Measurements from ENCODE around the gene MC3R.
"Not testable (repeated sequence)": the region's sequence is repeated elsewhere in the genome, so short reads cannot be mapped to it uniquely, and the experiment has no call there.

The MC3R gene

DNA sequence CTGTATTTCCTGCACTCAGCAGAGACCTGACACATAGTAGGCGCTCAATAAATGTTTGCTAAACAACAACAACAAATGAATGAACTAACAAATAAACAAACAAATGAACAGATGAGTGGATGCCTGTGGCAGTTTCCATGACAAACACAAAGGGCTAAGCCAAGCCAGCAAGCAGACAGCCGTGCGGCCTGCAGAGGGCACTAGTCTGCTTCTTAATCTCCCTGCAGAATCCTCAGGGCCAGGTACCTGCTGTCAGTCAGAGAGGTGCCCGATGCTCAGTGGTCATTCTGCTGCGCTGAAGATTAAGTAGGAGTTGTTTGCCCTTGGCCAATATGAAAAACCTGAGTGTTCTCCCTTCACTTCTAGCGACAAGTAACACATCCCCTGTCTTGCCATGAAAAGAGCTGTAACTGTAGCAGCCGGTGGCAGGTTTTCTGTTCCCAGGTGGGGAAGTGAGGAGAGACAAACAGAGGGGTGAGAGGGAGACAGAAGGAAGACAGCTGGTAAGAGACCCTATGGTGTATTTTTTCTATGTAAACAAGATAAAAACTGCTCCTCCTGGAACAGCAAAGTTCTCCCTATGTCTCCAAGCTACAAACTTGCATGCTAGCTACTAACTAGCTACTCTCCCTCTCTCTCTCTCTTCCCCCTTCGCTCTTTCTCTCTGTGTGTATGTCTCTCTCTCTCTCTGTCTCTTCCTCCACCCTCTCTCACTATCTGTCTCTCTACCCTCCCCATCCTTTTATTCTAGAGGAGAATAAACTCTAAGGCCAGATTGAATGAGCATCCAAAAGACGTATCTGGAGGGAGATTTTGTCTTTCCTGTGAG is at the start of gene MC3R:
TSS of gene MC3R (plus strand) at position 779 of the 829 bp plus-strand sequence. CDS start 112 bp downstream, outside the sequence.
- DNase-seq, result peak; percentile 64

- no peak for DNase-seq
Observed at GRCh38 chr20:56200456-56200855, 48.1 kb upstream of the MC3R start.

- no peak for DNase-seq
Observed at GRCh38 chr20:56202493-56203077, 45.9 kb upstream of the MC3R start.

- DNase-seq, result no peak
Observed at GRCh38 chr20:56204206-56204605, 44.3 kb upstream of the MC3R start.

- DNase-seq, result no peak
Observed at GRCh38 chr20:56205346-56205745, 43.2 kb upstream of the MC3R start.

- no peak for DNase-seq
Observed at GRCh38 chr20:56207656-56208055, 40.9 kb upstream of the MC3R start.

GRCh38 chr20:56208121-56208520 is 40.4 kb upstream of the MC3R start:
- no peak for DNase-seq

GRCh38 chr20:56211051-56211450 is 37.5 kb upstream of the MC3R start:
- DNase-seq, result no peak

DNA sequence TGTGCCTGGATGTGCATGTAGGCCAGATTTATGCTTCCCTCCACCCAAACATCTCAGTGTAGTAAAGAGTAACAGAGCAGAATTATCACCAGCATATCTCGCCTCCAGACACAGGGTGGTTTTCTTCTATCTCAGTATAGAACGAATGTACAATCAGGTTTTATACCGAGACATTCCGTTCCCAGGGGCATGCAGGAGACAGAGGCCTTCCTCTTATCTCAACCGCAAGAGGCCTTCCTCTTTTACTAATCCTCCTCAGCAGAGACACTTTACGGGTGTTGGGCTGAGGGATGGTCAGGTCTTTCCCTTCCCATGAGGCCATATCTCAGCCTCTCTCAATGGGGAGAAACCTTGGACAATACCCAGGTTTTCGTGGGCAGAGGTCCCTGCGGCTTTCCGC is 36.4 kb upstream of the MC3R start:
- DNase-seq, result no peak

GRCh38 chr20:56213321-56213720 is 35.2 kb upstream of the MC3R start:
- DNase-seq, result no peak

DNA sequence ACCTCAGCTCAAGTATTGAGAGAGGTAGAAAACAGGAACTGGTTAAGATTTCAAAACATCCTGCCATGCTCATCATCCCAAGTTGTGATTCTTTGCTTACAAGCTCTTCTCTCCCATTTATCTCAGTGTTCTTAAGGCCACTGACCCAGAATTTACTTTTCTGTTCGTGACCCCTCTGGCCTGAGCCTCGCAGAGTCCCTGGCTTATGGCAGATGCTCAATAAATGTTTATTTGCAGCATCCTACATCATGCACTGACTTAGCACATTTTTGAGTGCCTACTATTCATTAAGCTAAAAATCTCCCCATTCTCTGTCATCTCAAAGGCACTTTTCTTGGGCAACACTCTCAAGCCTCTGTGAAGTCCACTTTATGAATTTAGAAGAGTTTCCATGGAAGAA is 33.4 kb upstream of the MC3R start:
- no peak for DNase-seq

GRCh38 chr20:56217829-56218228 is 30.7 kb upstream of the MC3R start:
- DNase-seq, result no peak

DNA sequence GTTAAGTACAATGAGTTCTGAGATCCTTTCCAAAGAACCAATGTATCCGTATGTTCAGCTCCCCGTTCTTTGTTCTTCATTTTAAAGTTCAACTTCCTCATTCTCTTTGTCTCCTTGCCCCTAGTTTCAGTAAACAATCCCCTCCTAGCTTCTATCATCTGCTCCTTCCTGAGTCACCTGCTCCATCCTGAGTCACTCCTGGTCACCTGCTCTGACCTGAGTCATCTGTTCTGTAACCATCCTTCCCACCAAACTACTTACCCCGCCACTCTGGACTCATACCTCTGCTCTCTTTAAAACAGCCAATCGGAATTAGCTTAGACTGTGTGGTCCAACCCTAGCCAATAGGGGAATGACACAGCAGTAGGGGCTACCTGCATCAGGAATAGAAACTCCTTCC is 27.3 kb upstream of the MC3R start:
- DNase-seq, result not testable (repeated sequence)

- DNase-seq, result no peak
Observed at GRCh38 chr20:56222201-56222600, 26.3 kb upstream of the MC3R start.

DNA sequence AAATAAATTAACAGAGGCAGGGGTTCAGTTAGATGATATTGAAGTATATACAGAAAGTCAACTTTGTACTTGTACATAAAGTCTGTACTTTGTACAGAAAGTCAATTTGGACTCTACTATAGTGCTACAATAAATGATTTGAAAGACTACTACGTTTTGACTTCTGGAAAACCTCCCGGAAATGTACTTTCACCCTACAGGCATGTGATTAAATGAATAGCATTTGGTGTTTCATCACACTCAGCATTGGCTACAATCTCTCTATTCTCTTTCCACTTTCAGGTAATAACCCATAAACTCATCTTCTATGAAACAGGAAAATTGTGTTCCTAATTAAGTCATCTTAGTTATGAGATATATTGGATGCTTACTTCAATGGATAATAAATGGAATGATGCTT is 25.6 kb upstream of the MC3R start:
- DNase-seq, result no peak

GRCh38 chr20:56223352-56223751 is 25.2 kb upstream of the MC3R start:
- no peak for DNase-seq

DNA sequence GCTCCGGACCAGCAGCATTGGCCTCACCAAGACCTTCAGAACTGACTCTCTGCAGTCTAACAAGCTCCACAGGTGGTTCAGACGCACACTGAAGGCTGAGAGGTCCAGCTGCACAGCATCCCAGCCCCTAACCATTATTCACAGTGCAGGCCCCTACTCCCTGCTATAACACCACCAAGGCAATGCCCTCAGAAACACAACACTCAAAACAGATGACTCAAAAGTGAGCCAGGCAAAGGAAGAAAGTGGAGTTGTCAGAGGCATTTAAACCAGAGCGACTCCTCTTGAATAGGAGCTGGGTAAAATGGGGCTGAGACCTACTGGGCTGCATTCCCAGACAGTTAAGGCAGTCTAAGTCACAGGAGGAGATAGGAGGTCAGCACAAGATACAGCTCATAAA is 20.5 kb upstream of the MC3R start:
- DNase-seq, result no peak

GRCh38 chr20:56229812-56230211 is 18.7 kb upstream of the MC3R start:
- no peak for DNase-seq

GRCh38 chr20:56234110-56234509 is 14.4 kb upstream of the MC3R start:
- DNase-seq, result no peak

- no peak for DNase-seq
Observed at GRCh38 chr20:56237335-56237734, 11.2 kb upstream of the MC3R start.

GRCh38 chr20:56244259-56244658 is 4.3 kb upstream of the MC3R start:
- no peak for DNase-seq

DNA sequence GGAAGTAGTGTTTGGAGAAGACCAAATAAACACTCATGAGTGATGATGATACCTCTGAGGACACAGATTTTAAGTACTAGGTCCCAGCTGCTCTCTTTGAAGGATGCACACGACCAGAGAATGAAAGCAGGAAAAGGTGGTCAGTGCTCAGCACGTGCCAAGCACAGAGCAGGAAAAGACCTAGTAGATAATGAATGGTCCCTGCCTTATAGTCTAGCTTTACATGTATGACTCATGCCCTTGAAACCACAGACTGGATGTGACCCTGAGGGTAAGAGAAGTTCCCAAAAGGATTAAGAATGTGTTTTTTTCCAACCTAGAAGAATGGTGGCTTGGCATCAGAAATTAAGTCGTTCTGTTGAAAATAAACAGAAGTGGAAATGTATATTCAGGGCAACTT is 2.8 kb upstream of the MC3R start:
- DNase-seq, result no peak

DNA sequence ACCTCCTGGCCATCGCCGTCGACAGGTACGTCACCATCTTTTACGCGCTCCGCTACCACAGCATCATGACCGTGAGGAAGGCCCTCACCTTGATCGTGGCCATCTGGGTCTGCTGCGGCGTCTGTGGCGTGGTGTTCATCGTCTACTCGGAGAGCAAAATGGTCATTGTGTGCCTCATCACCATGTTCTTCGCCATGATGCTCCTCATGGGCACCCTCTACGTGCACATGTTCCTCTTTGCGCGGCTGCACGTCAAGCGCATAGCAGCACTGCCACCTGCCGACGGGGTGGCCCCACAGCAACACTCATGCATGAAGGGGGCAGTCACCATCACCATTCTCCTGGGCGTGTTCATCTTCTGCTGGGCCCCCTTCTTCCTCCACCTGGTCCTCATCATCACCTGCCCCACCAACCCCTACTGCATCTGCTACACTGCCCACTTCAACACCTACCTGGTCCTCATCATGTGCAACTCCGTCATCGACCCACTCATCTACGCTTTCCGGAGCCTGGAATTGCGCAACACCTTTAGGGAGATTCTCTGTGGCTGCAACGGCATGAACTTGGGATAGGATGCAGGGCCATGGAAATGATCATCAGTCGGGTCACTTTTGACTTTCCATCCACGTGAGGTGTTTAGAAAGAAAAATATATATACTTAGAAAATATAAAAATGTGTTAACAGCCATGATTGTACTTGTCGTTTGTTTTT is 868 bp downstream of the MC3R start:
- no peak for DNase-seq

DNA sequence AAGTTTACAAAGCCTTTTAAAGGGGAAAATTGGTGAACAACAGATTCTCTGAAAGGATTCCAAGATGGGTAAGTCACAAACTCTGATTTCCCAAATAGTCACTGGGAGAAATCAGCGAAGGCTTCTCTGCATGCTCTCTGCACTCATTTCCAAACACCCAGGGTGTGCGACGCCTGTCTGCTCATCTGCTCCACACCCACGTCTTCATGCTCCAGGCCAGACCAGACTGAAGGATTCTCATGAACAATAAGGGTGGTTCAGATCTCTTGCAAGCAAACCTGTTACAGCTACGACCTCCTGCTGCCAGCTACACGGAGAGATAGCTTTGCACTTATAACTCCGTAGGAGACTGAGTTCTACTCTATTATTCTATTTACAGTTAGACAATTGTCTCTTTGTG is 1.4 kb downstream of the MC3R start:
- DNase-seq, result no peak

All from activated CD8-positive, alpha-beta memory T cell treated with anti-CD3 and anti-CD28 coated beads for 24 hours (primary cell).